GM10266 (cell line): ENCODE measurements around the gene CHST13.

Experiments
- DNase-seq: peaks from one replicate; pipeline ENCODE4 v3.0.0; 2012; ENCODE audit errors: extremely low spot score
- TF ChIP-seq, protein P1 (sequence below): IDR thresholded peaks from 2 replicates; pipeline ENCODE4 v1.5.1; 2012; ENCODE audit warnings: mild to moderate bottlenecking, low read depth; ENCODE audit not compliant: control insufficient read depth, insufficient read depth; ENCODE audit errors: missing control alignments

Gene CHST13

GRCh38 chr3:126557761-126558160 is 33.8 kb downstream of the CHST13 start:
- TF ChIP-seq, protein P1, sequence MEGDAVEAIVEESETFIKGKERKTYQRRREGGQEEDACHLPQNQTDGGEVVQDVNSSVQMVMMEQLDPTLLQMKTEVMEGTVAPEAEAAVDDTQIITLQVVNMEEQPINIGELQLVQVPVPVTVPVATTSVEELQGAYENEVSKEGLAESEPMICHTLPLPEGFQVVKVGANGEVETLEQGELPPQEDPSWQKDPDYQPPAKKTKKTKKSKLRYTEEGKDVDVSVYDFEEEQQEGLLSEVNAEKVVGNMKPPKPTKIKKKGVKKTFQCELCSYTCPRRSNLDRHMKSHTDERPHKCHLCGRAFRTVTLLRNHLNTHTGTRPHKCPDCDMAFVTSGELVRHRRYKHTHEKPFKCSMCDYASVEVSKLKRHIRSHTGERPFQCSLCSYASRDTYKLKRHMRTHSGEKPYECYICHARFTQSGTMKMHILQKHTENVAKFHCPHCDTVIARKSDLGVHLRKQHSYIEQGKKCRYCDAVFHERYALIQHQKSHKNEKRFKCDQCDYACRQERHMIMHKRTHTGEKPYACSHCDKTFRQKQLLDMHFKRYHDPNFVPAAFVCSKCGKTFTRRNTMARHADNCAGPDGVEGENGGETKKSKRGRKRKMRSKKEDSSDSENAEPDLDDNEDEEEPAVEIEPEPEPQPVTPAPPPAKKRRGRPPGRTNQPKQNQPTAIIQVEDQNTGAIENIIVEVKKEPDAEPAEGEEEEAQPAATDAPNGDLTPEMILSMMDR: no peak
- no peak for DNase-seq

GRCh38 chr3:126558336-126559071 is 34.5 kb downstream of the CHST13 start, which contains the start of gene C3orf22:
Gene C3orf22, minus strand, starts transcription at chr3:126558932. Its CDS starts 5,542 bp downstream, at chr3:126553390.
- DNase-seq: no peak
- TF ChIP-seq, protein P1: no peak

- TF ChIP-seq, protein P1: no peak
Observed at GRCh38 chr3:126562737-126563276, 38.9 kb downstream of the CHST13 start.

DNA sequence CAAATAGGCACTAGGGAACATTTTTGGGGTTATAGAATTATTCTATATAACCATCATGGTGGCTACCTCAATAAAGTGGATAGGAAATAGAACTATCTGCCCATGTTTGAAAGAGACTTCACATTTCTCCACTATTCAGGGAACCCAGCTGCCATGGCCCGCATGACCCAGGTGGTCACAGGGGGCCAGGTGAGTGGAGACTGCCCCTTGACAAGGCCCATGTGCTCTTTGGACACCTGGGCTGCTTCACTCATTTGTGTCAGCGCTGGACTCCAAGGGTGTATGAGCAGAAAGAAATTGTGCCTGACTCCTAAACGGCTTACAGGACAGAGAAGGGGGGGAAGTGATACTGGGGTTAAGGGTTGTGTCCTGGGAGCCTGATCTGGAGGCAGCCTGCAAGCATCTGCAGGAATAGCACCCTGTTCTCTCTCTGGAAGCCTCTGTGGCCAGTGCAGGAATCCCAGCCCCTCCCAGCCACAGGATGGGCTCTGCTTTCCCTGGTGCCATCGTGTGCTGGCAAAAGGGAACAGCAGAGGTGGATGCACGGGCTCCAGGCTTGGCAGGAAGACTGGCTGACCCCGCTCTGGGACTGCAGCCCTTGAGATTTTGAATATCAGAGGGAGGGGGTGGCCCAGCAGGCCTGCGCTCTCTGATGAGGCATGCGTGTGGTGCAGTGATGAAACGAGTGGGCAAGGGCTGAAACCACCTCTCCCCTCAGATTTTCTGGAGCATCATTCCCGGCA is 43.9 kb downstream of the CHST13 start:
- DNase-seq: no peak
- TF ChIP-seq, protein P1: no peak

More at GRCh38 chr3:126562737-126563276, 38.9 kb downstream of the CHST13 start:
- no peak for DNase-seq

- TF ChIP-seq, protein P1: no peak
Observed at GRCh38 chr3:126568776-126569342, 44.9 kb downstream of the CHST13 start.

DNA sequence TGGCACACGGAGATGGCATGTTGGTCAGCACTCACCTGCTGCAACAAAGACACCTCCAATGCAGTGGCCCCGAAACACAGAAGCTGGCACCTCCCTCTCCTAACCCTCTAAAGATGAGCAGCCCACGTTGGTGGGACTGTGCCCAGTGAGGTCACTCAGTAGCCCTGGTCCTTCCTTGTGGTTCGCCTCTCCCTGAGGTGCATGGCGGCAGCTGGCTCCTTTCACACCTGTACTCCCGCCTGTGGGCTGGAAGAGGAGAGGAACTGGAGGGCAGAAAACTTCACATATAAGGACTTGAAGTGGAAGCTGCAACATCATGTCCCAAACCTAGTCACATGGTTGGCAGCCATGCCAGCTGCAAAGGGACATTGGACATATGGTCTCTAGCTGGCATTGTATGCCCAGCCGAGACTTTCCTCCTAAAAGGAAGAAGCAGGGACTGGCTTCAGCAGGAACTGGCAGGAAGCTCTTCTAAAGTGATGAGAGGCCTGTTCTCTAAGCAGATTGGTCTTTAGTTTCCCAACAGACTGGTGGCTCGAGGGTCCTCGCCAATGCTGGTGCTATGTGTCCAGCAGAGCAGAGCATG is 45.5 kb downstream of the CHST13 start:
- no peak for DNase-seq
- TF ChIP-seq, protein P1: no peak

More at GRCh38 chr3:126568776-126569342, 44.9 kb downstream of the CHST13 start:
- no peak for DNase-seq
